ENCODE data around the gene UNCX. TPM values are rescaled to one million over a fixed set of nuclear protein-coding genes. Genes with fewer than 3 reads are reported as not detected.

The UNCX gene
- total and polyA plus RNA-seq, 2 experiments from 2014 or later = not detected

GRCh38 chr7:1241603-1242255 lies 9.1 kb downstream of the UNCX start:
- H3K4me1 ChIP-seq (ENCODE audit: insufficient read depth) = no peaks in the 10 kb centered on the region
- no peaks in the 10 kb centered on the region for H4K20me1 ChIP-seq (ENCODE audit: insufficient read depth, poor library complexity, severe bottlenecking)
- H2AFZ ChIP-seq = peak overlapping the region; percentile 63
- no peak overlapping the region for H3K4me2 ChIP-seq
- no peaks in the 10 kb centered on the region for H3K9me2 ChIP-seq (replicated peaks; ENCODE audit: insufficient read depth)
- H3K4me3 ChIP-seq = no peak overlapping the region
- H3K27ac ChIP-seq = no peak overlapping the region
- no peak for DNase-seq (ENCODE audit: low spot score)
- H3K27me3 ChIP-seq = peaks cover 100% of the 10 kb centered on the region
- TF ChIP-seq EZH2 (IDR thresholded peaks at IDR 0.05; ENCODE audit: borderline replicate concordance) (no peak), EZH2phosphoT487 (IDR thresholded peaks at IDR 0.05; ENCODE audit: low read depth, severe bottlenecking, unreplicated experiment) (peak; percentile 98)
- TF ChIP-seq, protein P1, sequence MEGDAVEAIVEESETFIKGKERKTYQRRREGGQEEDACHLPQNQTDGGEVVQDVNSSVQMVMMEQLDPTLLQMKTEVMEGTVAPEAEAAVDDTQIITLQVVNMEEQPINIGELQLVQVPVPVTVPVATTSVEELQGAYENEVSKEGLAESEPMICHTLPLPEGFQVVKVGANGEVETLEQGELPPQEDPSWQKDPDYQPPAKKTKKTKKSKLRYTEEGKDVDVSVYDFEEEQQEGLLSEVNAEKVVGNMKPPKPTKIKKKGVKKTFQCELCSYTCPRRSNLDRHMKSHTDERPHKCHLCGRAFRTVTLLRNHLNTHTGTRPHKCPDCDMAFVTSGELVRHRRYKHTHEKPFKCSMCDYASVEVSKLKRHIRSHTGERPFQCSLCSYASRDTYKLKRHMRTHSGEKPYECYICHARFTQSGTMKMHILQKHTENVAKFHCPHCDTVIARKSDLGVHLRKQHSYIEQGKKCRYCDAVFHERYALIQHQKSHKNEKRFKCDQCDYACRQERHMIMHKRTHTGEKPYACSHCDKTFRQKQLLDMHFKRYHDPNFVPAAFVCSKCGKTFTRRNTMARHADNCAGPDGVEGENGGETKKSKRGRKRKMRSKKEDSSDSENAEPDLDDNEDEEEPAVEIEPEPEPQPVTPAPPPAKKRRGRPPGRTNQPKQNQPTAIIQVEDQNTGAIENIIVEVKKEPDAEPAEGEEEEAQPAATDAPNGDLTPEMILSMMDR (IDR thresholded peaks at IDR 0.05; ENCODE audit: poor library complexity) = no peak
- H3K36me3 ChIP-seq (replicated peaks; ENCODE audit: insufficient read depth, low read depth) = no peaks in the 10 kb centered on the region
- no peaks in the 10 kb centered on the region for H3K79me2 ChIP-seq
- WGBS (ENCODE audit: low lambda C conversion rate, missing lambda C conversion rate) = 4% methylated on average over 28 of the region's 51 CpGs
- H3K9me3 ChIP-seq (ENCODE audit: low read depth) = no peaks in the 10 kb centered on the region

- H2AFZ ChIP-seq = peak overlapping the region; percentile 63
- TF ChIP-seq EZH2 (IDR thresholded peaks at IDR 0.05; ENCODE audit: borderline replicate concordance) = peak; percentile 100
- TF ChIP-seq, protein P1 (IDR thresholded peaks at IDR 0.05; ENCODE audit: poor library complexity) = no peak
- H3K36me3 ChIP-seq (replicated peaks; ENCODE audit: insufficient read depth, low read depth) = no peaks in the 10 kb centered on the region
- DNase-seq (ENCODE audit: low spot score) = no peak
- no peaks in the 10 kb centered on the region for H3K4me1 ChIP-seq (ENCODE audit: insufficient read depth)
- 4% methylated on average over 31 of the region's 33 CpGs for WGBS (ENCODE audit: low lambda C conversion rate, missing lambda C conversion rate)
- no peak overlapping the region for H3K27ac ChIP-seq
- peaks cover 100% of the 10 kb centered on the region for H3K27me3 ChIP-seq
- H3K9me3 ChIP-seq (ENCODE audit: low read depth) = no peaks in the 10 kb centered on the region
- no peaks in the 10 kb centered on the region for H3K9me2 ChIP-seq (replicated peaks; ENCODE audit: insufficient read depth)
- no peaks in the 10 kb centered on the region for H3K79me2 ChIP-seq
- no peak overlapping the region for H3K4me2 ChIP-seq
- no peak overlapping the region for H3K4me3 ChIP-seq
- no peaks in the 10 kb centered on the region for H4K20me1 ChIP-seq (ENCODE audit: insufficient read depth, poor library complexity, severe bottlenecking)
These were observed 9.6 kb downstream of the UNCX start for GRCh38 chr7:1242256-1242605.

DNA sequence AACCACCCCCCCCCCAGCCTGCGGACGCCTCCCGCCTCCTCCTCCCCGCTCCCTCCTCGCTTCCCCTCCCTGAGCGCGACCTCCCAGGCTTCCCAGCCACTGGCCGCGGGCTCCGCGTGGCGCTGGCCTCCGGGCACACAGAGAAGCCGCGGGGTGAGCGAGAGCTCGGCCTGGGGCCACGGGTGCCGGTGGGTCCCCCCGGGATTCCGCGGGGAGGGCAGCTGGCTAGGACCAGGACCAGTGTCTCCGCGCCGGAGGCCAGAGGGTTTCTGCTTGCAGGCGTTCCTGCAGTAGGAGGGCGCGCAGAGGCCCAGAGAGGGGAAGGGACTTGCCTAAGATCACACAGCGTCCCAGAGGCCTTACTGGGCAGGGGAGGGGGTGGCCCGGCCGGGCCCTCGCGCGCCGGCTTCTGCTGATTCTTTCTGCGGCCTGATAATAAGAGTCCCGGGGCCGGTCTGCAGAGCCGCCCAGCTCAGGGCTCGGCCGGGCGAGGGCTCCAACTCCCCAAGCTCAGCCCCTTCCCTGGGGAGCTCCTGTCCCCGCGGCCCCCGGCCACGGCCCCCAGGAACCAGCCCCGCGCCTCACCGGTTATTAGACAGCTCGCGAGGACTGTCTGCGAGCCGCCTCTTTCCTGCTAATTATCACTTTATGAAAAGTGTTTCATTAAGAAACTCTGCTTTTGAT lies 10.1 kb downstream of the UNCX start:
- WGBS (ENCODE audit: low lambda C conversion rate, missing lambda C conversion rate) = 3% methylated on average over 38 of the region's 53 CpGs
- Histone ChIP-seq H4K20me1 (ENCODE audit: insufficient read depth, poor library complexity, severe bottlenecking) (no peaks in the 10 kb centered on the region), H3K4me1 (ENCODE audit: insufficient read depth) (no peaks in the 10 kb centered on the region), H3K4me2 (no peak overlapping the region), H3K79me2 (no peaks in the 10 kb centered on the region), H3K9me3 (ENCODE audit: low read depth) (no peaks in the 10 kb centered on the region), H2AFZ (peak overlapping the region; percentile 63), H3K27ac (no peak overlapping the region), H3K27me3 (peaks cover 100% of the 10 kb centered on the region), H3K4me3 (no peak overlapping the region), H3K9me2 (replicated peaks; ENCODE audit: insufficient read depth) (no peaks in the 10 kb centered on the region), H3K36me3 (replicated peaks; ENCODE audit: insufficient read depth, low read depth) (no peaks in the 10 kb centered on the region)
- TF ChIP-seq EZH2phosphoT487 (IDR thresholded peaks at IDR 0.05; ENCODE audit: low read depth, severe bottlenecking, unreplicated experiment) = peak; percentile 47
- TF ChIP-seq EZH2 (IDR thresholded peaks at IDR 0.05; ENCODE audit: borderline replicate concordance) = peak; percentile 51
- TF ChIP-seq, protein P1 (IDR thresholded peaks at IDR 0.05; ENCODE audit: poor library complexity) = no peak
- DNase-seq (ENCODE audit: low spot score) = no peak

Measured in hepatocyte (in vitro differentiated cells).